Activated CD8-positive, alpha-beta T cell treated with anti-CD3 and anti-CD28 coated beads for 36 hours (primary cell): ENCODE data around the gene ARL4C. TPM values are rescaled to one million over a fixed set of nuclear protein-coding genes. Genes with fewer than 3 reads are reported as not detected.

Source experiments
- ATAC-seq: fragments of 200-7000 bp; cut with Tn5 transposase; one replicate; pipeline ENCODE4 v1.10.0; 2021; ENCODE audit warnings: mild to moderate bottlenecking, moderate library complexity
- CTCF ChIA-PET: fragments of 350-600 bp; sonication (Branson Sonifier 250); formaldehyde crosslinking; loops from one replicate; lab custom pipeline; 2021; ENCODE audit warnings: antibody characterized with exemption; lab: Charles Lee
- POLR2A ChIA-PET: fragments of 350-600 bp; sonication (Branson Sonifier 250); formaldehyde crosslinking; loops from one replicate; lab custom pipeline; 2021; ENCODE audit warnings: antibody characterized with exemption; lab: Charles Lee
- DNase-seq: peaks from one replicate; pipeline ENCODE4 v3.0.0-alpha.2; 2020
- H3K27ac Mint-ChIP-seq: one replicate; pipeline ENCODE4 v1.8.0; 2021; ENCODE audit warnings: mild to moderate bottlenecking, mixed read lengths
- H3K27me3 Mint-ChIP-seq: one replicate; pipeline ENCODE4 v1.8.0; 2021; ENCODE audit warnings: mixed read lengths
- H3K36me3 Mint-ChIP-seq: one replicate; pipeline ENCODE4 v1.8.0; 2021; ENCODE audit warnings: low read depth, mixed read lengths
- H3K4me1 Mint-ChIP-seq: one replicate; pipeline ENCODE4 v1.8.0; 2021; ENCODE audit warnings: low read depth, mixed read lengths
- H3K4me3 Mint-ChIP-seq: one replicate; pipeline ENCODE4 v1.8.0; 2021; ENCODE audit warnings: mild to moderate bottlenecking, moderate library complexity, mixed read lengths
- H3K9me3 Mint-ChIP-seq: one replicate; pipeline ENCODE4 v1.8.0; 2021; ENCODE audit warnings: mixed read lengths
- CTCF ChIP-seq: fragments of 200-600 bp; IDR thresholded peaks from one replicate; pipeline ENCODE4 v1.8.0; 2022; ENCODE audit warnings: antibody characterized with exemption, mild to moderate bottlenecking
- intact Hi-C: fragments of 100-400 bp; cut with micrococcal nuclease; formaldehyde crosslinking; loops from one replicate; pipeline ENCODE4 v1.10.0; 2022
- total RNA-seq, 2 experiments: library from RNA; stranded (reverse); gene quantifications; one replicate each; pipeline ENCODE4 v1.2.3, GENCODE V29; 2021

Gene ARL4C
- total RNA-seq, 2 experiments from 2014 or later = 44.8 to 45.1 TPM

DNA sequence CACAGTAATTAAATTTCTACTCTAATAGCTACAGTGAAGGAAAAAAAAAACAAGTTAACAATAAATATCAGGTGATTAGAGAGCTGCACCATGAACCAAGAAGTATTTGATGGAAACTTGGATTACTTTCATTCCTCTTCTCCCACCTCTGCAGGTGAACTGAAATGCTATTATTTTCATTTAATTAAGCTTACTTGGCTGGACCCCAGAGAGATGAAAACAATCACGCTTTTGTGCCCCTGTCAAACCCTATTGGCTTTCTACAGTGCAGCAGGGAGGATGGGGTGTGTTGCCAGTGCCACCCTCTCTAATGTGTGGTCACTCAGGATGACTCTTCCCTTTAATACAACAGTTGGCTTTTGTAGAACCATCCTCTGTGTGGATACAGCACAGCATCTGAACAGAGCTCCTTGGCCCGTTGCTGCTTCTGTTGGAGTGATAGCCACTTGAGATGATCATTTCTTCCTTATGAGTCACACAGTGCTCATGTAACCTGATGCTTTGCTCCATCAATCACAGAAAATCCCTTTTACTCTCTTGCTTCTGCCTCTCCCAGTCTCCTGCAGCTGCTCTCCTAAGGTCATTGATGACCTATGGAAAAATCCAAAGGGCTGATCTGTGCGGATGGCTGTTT is 5.5 kb upstream of the ARL4C start:
- intact Hi-C loops = no loop called here
- Mint-ChIP-seq H3K4me1 (peaks cover 26% of the 10 kb centered on the region), H3K36me3 (no peaks in the 10 kb centered on the region), H3K27ac (no peak overlapping the region), H3K4me3 (no peak overlapping the region), H3K9me3 (no peaks in the 10 kb centered on the region), H3K27me3 (no peaks in the 10 kb centered on the region)
- ATAC-seq (no peak), DNase-seq (no peak)
- ChIA-PET CTCF (interaction anchor here (0.8 to 7.4 kb wide), 6 partner anchors 43 to 525 kb away, joined by 3 to 68 read pairs (median 16); no protein-coding TSS in a partner anchor), POLR2A (no interaction called here)
- TF ChIP-seq CTCF = no peak

DNA sequence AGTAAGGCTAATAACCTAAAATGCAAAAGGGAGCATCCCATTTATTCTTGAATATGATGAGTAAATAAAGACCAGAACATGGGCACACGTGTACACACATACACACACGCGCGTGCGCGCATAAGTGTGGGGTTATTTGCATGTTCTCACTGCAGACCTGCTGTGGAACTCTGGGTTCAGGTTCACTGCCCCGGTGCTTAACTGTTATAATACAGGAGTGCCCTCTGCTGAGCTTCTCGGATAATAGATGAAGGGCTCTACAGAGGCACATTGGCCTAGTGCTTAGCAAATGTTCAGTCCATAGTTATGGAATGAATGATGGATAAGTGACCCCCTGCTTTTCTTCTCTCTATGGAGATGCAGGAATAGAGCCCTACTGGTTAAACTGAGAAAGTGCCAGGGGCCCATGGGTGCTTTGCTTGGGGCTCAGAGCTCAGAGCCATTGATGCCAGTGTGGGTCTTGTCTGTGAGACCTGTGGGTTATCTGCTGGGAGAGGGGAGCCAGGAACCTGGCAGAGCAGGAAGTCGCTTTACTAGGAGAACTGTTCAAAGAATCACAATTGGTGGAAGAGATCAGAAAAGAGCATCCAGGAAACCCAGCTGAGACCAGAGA is 3.6 kb upstream of the ARL4C start:
- peak; percentile 65 for ATAC-seq
- H3K9me3 Mint-ChIP-seq = no peaks in the 10 kb centered on the region
- CTCF ChIA-PET = interaction anchor here (0.8 to 7.4 kb wide), 23 partner anchors 9 to 643 kb away, joined by 3 to 68 read pairs (median 4); no protein-coding TSS in a partner anchor

GRCh38 chr2:234497594-234498235 is 834 bp upstream of the ARL4C start:
- no peaks in the 10 kb centered on the region for H3K9me3 Mint-ChIP-seq
- ATAC-seq = no peak
- no peaks in the 10 kb centered on the region for H3K27me3 Mint-ChIP-seq
- POLR2A ChIA-PET = interaction anchor here (0.6 to 3.0 kb wide), 12 partner anchors 10 to 517 kb away, joined by 3 to 39 read pairs (median 3); no protein-coding TSS in a partner anchor
- peaks cover 29% of the 10 kb centered on the region for H3K4me1 Mint-ChIP-seq
- peak overlapping the region; percentile 55 for H3K27ac Mint-ChIP-seq
- intact Hi-C loops = loop anchor here (10.0 kb wide), 1 partner anchor 73 kb away; no protein-coding TSS in a partner anchor
- DNase-seq = no peak
- peaks cover 31% of the 10 kb centered on the region for H3K36me3 Mint-ChIP-seq
- TF ChIP-seq CTCF = no peak
- peak overlapping the region; percentile 60 for H3K4me3 Mint-ChIP-seq
- CTCF ChIA-PET = interaction anchor here (0.8 to 4.5 kb wide), 18 partner anchors 14 to 640 kb away, joined by 3 to 23 read pairs (median 4); no protein-coding TSS in a partner anchor

More for the DNA sequence above, 3.6 kb upstream of the ARL4C start:
- intact Hi-C loops = loop anchor here (2.0 kb wide), 2 partner anchors 364 to 524 kb away; no protein-coding TSS in a partner anchor
- POLR2A ChIA-PET = interaction anchor here (0.8 to 0.9 kb wide), 2 partner anchors 46 to 523 kb away, joined by 3 to 4 read pairs; no protein-coding TSS in a partner anchor
- Mint-ChIP-seq H3K4me3 (no peak overlapping the region), H3K36me3 (peaks cover 9% of the 10 kb centered on the region), H3K27ac (no peak overlapping the region), H3K27me3 (no peaks in the 10 kb centered on the region), H3K4me1 (peaks cover 26% of the 10 kb centered on the region)
- peak; percentile 81 for DNase-seq
- TF ChIP-seq CTCF = peak; percentile 88

- intact Hi-C loops = loop anchor here (10.0 kb wide), 1 partner anchor 71 kb away; no protein-coding TSS in a partner anchor
- CTCF ChIA-PET = interaction anchor here (0.6 to 4.5 kb wide), 13 partner anchors 32 to 506 kb away, joined by 3 to 23 read pairs (median 4); no protein-coding TSS in a partner anchor
- POLR2A ChIA-PET = interaction anchor here (0.8 to 3.5 kb wide), 21 partner anchors 13 to 224 kb away, joined by 3 to 39 read pairs (median 4); no protein-coding TSS in a partner anchor
Measured at GRCh38 chr2:234496055-234496834, 636 bp downstream of the ARL4C start.

More at GRCh38 chr2:234496055-234496834, 636 bp downstream of the ARL4C start:
- Mint-ChIP-seq H3K9me3 (no peaks in the 10 kb centered on the region), H3K27ac (peak overlapping the region; percentile 91), H3K4me3 (peak overlapping the region; percentile 90), H3K27me3 (no peaks in the 10 kb centered on the region), H3K36me3 (peaks cover 38% of the 10 kb centered on the region), H3K4me1 (peaks cover 42% of the 10 kb centered on the region)
- peak; percentile 35 for ATAC-seq
- TF ChIP-seq CTCF = no peak
- DNase-seq = peak; percentile 59
